ENCODE data around the gene LRRC17. TPM values are rescaled to one million over a fixed set of nuclear protein-coding genes. Genes with fewer than 3 reads are reported as not detected.
"Not testable (repeated sequence)": the region's sequence is repeated elsewhere in the genome, so short reads cannot be mapped to it uniquely, and the experiment has no call there.

Gene LRRC17
- polyA plus RNA-seq, 4 donors, result 0.27 to 19.9 (median 0.61) TPM; not detected in 1

GRCh38 chr7:102891693-102892261 lies 21.0 kb upstream of the LRRC17 start:
- FAIRE-seq (no peak), DNase-seq (no peak)
- no peaks in the 10 kb centered on the region for H3K9me3 ChIP-seq (ENCODE audit: control insufficient read depth in 2 of 2, insufficient read depth in 1 of 2, low read depth in 1 of 2, low read length in 1 of 2)
- no peak overlapping the region for H3K4me3 ChIP-seq (ENCODE audit: low read depth in 1 of 3, low read length in 3 of 3)
- no peak overlapping the region for H3K27ac ChIP-seq (ENCODE audit: low read depth in 1 of 3, low read length in 2 of 3)
- WGBS, 3 donors, result 42 to 92% (median 77%) methylated on average over 1 of the region's 1 CpG
- H3K4me1 ChIP-seq (ENCODE audit: control insufficient read depth in 3 of 3, insufficient read depth in 2 of 3, low read depth in 1 of 3, low read length in 2 of 3), result peaks cover 0 to 2% (median 0%) of the 10 kb centered on the region in 3 donors
- H3K36me3 ChIP-seq (ENCODE audit: control insufficient read depth in 3 of 3, insufficient read depth in 2 of 3, low read depth in 1 of 3, low read length in 3 of 3), result no peaks in the 10 kb centered on the region
- H3K27me3 ChIP-seq (ENCODE audit: control insufficient read depth in 3 of 3, insufficient read depth in 3 of 3, low read length in 3 of 3), result no peaks in the 10 kb centered on the region

- FAIRE-seq (no peak), DNase-seq (no peak)
- Histone ChIP-seq H3K27me3 (ENCODE audit: control insufficient read depth in 3 of 3, insufficient read depth in 3 of 3, low read length in 3 of 3) (no peaks in the 10 kb centered on the region), H3K4me1 (ENCODE audit: control insufficient read depth in 3 of 3, insufficient read depth in 2 of 3, low read depth in 1 of 3, low read length in 2 of 3) (peaks cover 0 to 2% (median 0%) of the 10 kb centered on the region in 3 donors), H3K27ac (ENCODE audit: low read depth in 1 of 3, low read length in 2 of 3) (no peak overlapping the region), H3K36me3 (ENCODE audit: control insufficient read depth in 3 of 3, insufficient read depth in 2 of 3, low read depth in 1 of 3, low read length in 3 of 3) (no peaks in the 10 kb centered on the region), H3K4me3 (ENCODE audit: low read depth in 1 of 3, low read length in 3 of 3) (no peak overlapping the region), H3K9me3 (ENCODE audit: control insufficient read depth in 2 of 2, insufficient read depth in 1 of 2, low read depth in 1 of 2, low read length in 1 of 2) (no peaks in the 10 kb centered on the region)
- 76 to 89% (median 87%) methylated on average over 1 of the region's 1 CpG for WGBS, 3 donors
Observed at GRCh38 chr7:102892631-102893278, 20.0 kb upstream of the LRRC17 start.

DNA sequence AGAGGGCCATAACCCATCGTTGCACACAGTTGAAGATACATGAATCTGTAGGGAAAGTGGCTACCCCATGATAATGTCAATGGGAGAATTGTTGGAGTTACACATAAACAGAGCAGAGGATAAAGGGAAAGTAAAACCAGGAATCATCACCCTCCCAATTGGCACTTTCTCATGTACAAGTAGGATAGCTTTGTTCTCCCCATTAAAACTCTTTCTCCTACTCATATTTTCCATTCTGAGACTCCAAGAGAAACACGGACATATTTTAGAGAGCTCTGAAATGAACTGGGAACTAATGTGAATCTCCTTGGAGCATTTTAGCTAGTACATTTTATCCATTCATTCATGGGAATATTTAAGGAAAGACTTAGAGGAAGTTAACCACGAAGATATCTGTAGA lies 17.2 kb upstream of the LRRC17 start:
- DNase-seq (no peak), FAIRE-seq (no peak)
- no peaks in the 10 kb centered on the region for H3K9me3 ChIP-seq (ENCODE audit: control insufficient read depth in 2 of 2, insufficient read depth in 1 of 2, low read depth in 1 of 2, low read length in 1 of 2)
- H3K4me3 ChIP-seq (ENCODE audit: low read depth in 1 of 3, low read length in 3 of 3), result no peak overlapping the region
- peaks cover 0 to 2% (median 0%) of the 10 kb centered on the region in 3 donors for H3K4me1 ChIP-seq (ENCODE audit: control insufficient read depth in 3 of 3, insufficient read depth in 2 of 3, low read depth in 1 of 3, low read length in 2 of 3)
- H3K36me3 ChIP-seq (ENCODE audit: control insufficient read depth in 3 of 3, insufficient read depth in 2 of 3, low read depth in 1 of 3, low read length in 3 of 3), result no peaks in the 10 kb centered on the region
- H3K27me3 ChIP-seq (ENCODE audit: control insufficient read depth in 3 of 3, insufficient read depth in 3 of 3, low read length in 3 of 3), result no peaks in the 10 kb centered on the region
- 59 to 83% (median 71%) methylated on average over 3 of the region's 3 CpGs for WGBS, 3 donors
- H3K27ac ChIP-seq (ENCODE audit: low read depth in 1 of 3, low read length in 2 of 3), result no peak overlapping the region

DNA sequence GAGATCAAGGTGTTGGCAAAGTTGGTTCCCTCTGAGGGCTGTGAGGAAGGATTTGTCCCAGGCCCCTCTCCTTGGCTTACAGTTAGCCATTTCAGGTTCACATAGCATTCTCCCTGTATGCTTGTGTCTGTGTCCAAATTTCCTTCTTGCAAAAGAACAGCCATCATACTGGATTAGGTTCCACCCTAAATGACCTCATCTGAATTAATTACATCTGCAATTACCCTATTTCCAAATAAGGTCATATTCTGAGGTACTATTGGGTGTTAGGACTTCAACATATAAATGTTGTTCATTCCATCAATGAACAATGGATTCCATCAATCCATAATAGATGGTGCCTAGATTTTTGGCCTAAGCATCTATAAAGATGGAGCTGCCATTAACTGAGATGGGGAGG lies 16.2 kb upstream of the LRRC17 start:
- no peaks in the 10 kb centered on the region for H3K27me3 ChIP-seq (ENCODE audit: control insufficient read depth in 3 of 3, insufficient read depth in 3 of 3, low read length in 3 of 3)

GRCh38 chr7:102897211-102897631 lies 15.6 kb upstream of the LRRC17 start:
- DNase-seq, result no peak
- WGBS, 3 donors, result 50 to 76% (median 66%) methylated on average over 2 of the region's 2 CpGs
- Histone ChIP-seq H3K27ac (ENCODE audit: low read depth in 1 of 3, low read length in 2 of 3) (no peak overlapping the region), H3K9me3 (ENCODE audit: control insufficient read depth in 2 of 2, insufficient read depth in 1 of 2, low read depth in 1 of 2, low read length in 1 of 2) (no peaks in the 10 kb centered on the region), H3K4me3 (ENCODE audit: low read depth in 1 of 3, low read length in 3 of 3) (no peak overlapping the region), H3K27me3 (ENCODE audit: control insufficient read depth in 3 of 3, insufficient read depth in 3 of 3, low read length in 3 of 3) (no peaks in the 10 kb centered on the region), H3K36me3 (ENCODE audit: control insufficient read depth in 3 of 3, insufficient read depth in 2 of 3, low read depth in 1 of 3, low read length in 3 of 3) (no peaks in the 10 kb centered on the region), H3K4me1 (ENCODE audit: control insufficient read depth in 3 of 3, insufficient read depth in 2 of 3, low read depth in 1 of 3, low read length in 2 of 3) (no peaks in the 10 kb centered on the region)
- no peak for FAIRE-seq

More for the DNA sequence above, 16.2 kb upstream of the LRRC17 start:
- no peak for FAIRE-seq
- Histone ChIP-seq H3K27ac (ENCODE audit: low read depth in 1 of 3, low read length in 2 of 3) (no peak overlapping the region), H3K4me3 (ENCODE audit: low read depth in 1 of 3, low read length in 3 of 3) (no peak overlapping the region), H3K4me1 (ENCODE audit: control insufficient read depth in 3 of 3, insufficient read depth in 2 of 3, low read depth in 1 of 3, low read length in 2 of 3) (no peaks in the 10 kb centered on the region), H3K9me3 (ENCODE audit: control insufficient read depth in 2 of 2, insufficient read depth in 1 of 2, low read depth in 1 of 2, low read length in 1 of 2) (no peaks in the 10 kb centered on the region), H3K36me3 (ENCODE audit: control insufficient read depth in 3 of 3, insufficient read depth in 2 of 3, low read depth in 1 of 3, low read length in 3 of 3) (no peaks in the 10 kb centered on the region)
- no peak for DNase-seq

GRCh38 chr7:102897856-102898531 lies 14.8 kb upstream of the LRRC17 start:
- no peak overlapping the region for H3K4me3 ChIP-seq (ENCODE audit: low read depth in 1 of 3, low read length in 3 of 3)
- H3K9me3 ChIP-seq (ENCODE audit: control insufficient read depth in 2 of 2, insufficient read depth in 1 of 2, low read depth in 1 of 2, low read length in 1 of 2), result no peaks in the 10 kb centered on the region
- WGBS, 3 donors, result 84 to 89% (median 85%) methylated on average over 5 of the region's 5 CpGs
- FAIRE-seq, result no peak
- H3K36me3 ChIP-seq (ENCODE audit: control insufficient read depth in 3 of 3, insufficient read depth in 2 of 3, low read depth in 1 of 3, low read length in 3 of 3), result no peaks in the 10 kb centered on the region
- H3K27me3 ChIP-seq (ENCODE audit: control insufficient read depth in 3 of 3, insufficient read depth in 3 of 3, low read length in 3 of 3), result no peaks in the 10 kb centered on the region
- no peak overlapping the region for H3K27ac ChIP-seq (ENCODE audit: low read depth in 1 of 3, low read length in 2 of 3)
- H3K4me1 ChIP-seq (ENCODE audit: control insufficient read depth in 3 of 3, insufficient read depth in 2 of 3, low read depth in 1 of 3, low read length in 2 of 3), result no peaks in the 10 kb centered on the region
- DNase-seq, result no peak

DNA sequence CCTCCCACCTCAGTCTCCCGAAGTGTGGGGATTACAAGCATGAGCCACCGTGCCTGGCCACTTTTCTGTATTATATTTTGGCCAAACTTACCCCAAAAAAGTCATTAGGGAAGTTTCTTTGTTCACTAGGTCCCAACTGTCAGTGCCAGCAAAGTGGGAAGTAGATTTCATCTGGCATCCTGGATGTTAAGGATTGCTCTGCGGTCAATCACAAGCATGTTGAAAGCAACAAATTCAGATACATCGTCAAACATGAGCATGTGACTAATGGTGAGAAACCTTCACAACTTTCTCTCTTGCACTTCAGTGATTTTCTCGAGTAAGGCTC lies 14.3 kb upstream of the LRRC17 start:
- FAIRE-seq (no peak), DNase-seq (no peak)
- Histone ChIP-seq H3K4me1 (ENCODE audit: control insufficient read depth in 3 of 3, insufficient read depth in 2 of 3, low read depth in 1 of 3, low read length in 2 of 3) (no peaks in the 10 kb centered on the region), H3K27me3 (ENCODE audit: control insufficient read depth in 3 of 3, insufficient read depth in 3 of 3, low read length in 3 of 3) (no peaks in the 10 kb centered on the region), H3K4me3 (ENCODE audit: low read depth in 1 of 3, low read length in 3 of 3) (no peak overlapping the region), H3K9me3 (ENCODE audit: control insufficient read depth in 2 of 2, insufficient read depth in 1 of 2, low read depth in 1 of 2, low read length in 1 of 2) (no peaks in the 10 kb centered on the region), H3K36me3 (ENCODE audit: control insufficient read depth in 3 of 3, insufficient read depth in 2 of 3, low read depth in 1 of 3, low read length in 3 of 3) (no peaks in the 10 kb centered on the region), H3K27ac (ENCODE audit: low read depth in 1 of 3, low read length in 2 of 3) (no peak overlapping the region)
- 86 to 90% (median 87%) methylated on average over 5 of the region's 5 CpGs for WGBS, 3 donors

- H3K4me3 ChIP-seq (ENCODE audit: low read depth in 1 of 3, low read length in 3 of 3); FAIRE-seq; H3K27me3 ChIP-seq (ENCODE audit: control insufficient read depth in 3 of 3, insufficient read depth in 3 of 3, low read length in 3 of 3); DNase-seq; H3K36me3 ChIP-seq (ENCODE audit: control insufficient read depth in 3 of 3, insufficient read depth in 2 of 3, low read depth in 1 of 3, low read length in 3 of 3); H3K4me1 ChIP-seq (ENCODE audit: control insufficient read depth in 3 of 3, insufficient read depth in 2 of 3, low read depth in 1 of 3, low read length in 2 of 3); H3K27ac ChIP-seq (ENCODE audit: low read depth in 1 of 3, low read length in 2 of 3); H3K9me3 ChIP-seq (ENCODE audit: control insufficient read depth in 2 of 2, insufficient read depth in 1 of 2, low read depth in 1 of 2, low read length in 1 of 2): not testable (repeated sequence)
- 77 to 85% (median 82%) methylated on average over 2 of the region's 2 CpGs for WGBS, 3 donors
Observed at GRCh38 chr7:102902052-102902451, 10.7 kb upstream of the LRRC17 start.

All from small intestine (tissue), 7 donors.